ENCODE measurements around the gene AKAP10.
A peak's percentile ranks its signal among the peaks of the same experiment; 100 is the strongest.
"Not testable (repeated sequence)": the region's sequence is repeated elsewhere in the genome, so short reads cannot be mapped to it uniquely, and the experiment has no call there.

Gene AKAP10

GRCh38 chr17:19977293-19978208 lies at the start of gene AKAP10:
Gene AKAP10, minus strand, starts transcription at chr17:19977828. Its CDS starts 149 bp downstream, at chr17:19977679.
- DNase-seq (ENCODE audit: low read depth in 2 of 2), result peak; percentile 67 to 69

- no peak for DNase-seq (ENCODE audit: low read depth in 2 of 2)
Measured at GRCh38 chr17:20026960-20027359, 49.3 kb upstream of the AKAP10 start.

- no peak for DNase-seq (ENCODE audit: low read depth in 2 of 2)
Measured at GRCh38 chr17:20022701-20023100, 45.1 kb upstream of the AKAP10 start.

- not testable (repeated sequence) for DNase-seq (ENCODE audit: low read depth in 2 of 2)
Measured at GRCh38 chr17:20016475-20016992, 38.9 kb upstream of the AKAP10 start.

GRCh38 chr17:20012017-20012536 lies 34.4 kb upstream of the AKAP10 start:
- DNase-seq (ENCODE audit: low read depth in 2 of 2), result no peak

- DNase-seq (ENCODE audit: low read depth in 2 of 2), result no peak
Measured at GRCh38 chr17:20010936-20011335, 33.3 kb upstream of the AKAP10 start.

- peak; percentile 7 to 8 for DNase-seq (ENCODE audit: low read depth in 2 of 2)
Measured at GRCh38 chr17:20010099-20010863, 32.7 kb upstream of the AKAP10 start.

- peak in 1 of 2 experiments; percentile 14 for DNase-seq (ENCODE audit: low read depth in 2 of 2)
Measured at GRCh38 chr17:20009302-20010098, 31.9 kb upstream of the AKAP10 start, which contains the start of gene SPECC1. Gene SPECC1, plus strand, starts transcription at chr17:20009359. Its CDS starts 87,293 bp downstream, at chr17:20096652.

GRCh38 chr17:20009052-20009301 lies 31.3 kb upstream of the AKAP10 start:
- DNase-seq (ENCODE audit: low read depth in 2 of 2), result peak in 1 of 2 experiments; percentile 17

- peak in 1 of 2 experiments; percentile 0 for DNase-seq (ENCODE audit: low read depth in 2 of 2)
Measured at GRCh38 chr17:20008242-20009051, 30.8 kb upstream of the AKAP10 start.

- DNase-seq (ENCODE audit: low read depth in 2 of 2), result no peak
Measured at GRCh38 chr17:19996502-19996901, 18.9 kb upstream of the AKAP10 start.

- DNase-seq (ENCODE audit: low read depth in 2 of 2), result no peak
Measured at GRCh38 chr17:19996086-19996485, 18.5 kb upstream of the AKAP10 start.

- peak; percentile 68 to 69 for DNase-seq (ENCODE audit: low read depth in 2 of 2)
Measured at GRCh38 chr17:19992803-19993713, 15.4 kb upstream of the AKAP10 start.

- DNase-seq (ENCODE audit: low read depth in 2 of 2), result no peak
Measured at GRCh38 chr17:19991252-19991885, 13.7 kb upstream of the AKAP10 start.

- no peak for DNase-seq (ENCODE audit: low read depth in 2 of 2)
Measured at GRCh38 chr17:19987897-19988296, 10.3 kb upstream of the AKAP10 start.

GRCh38 chr17:19986941-19987861 lies 9.6 kb upstream of the AKAP10 start:
- DNase-seq (ENCODE audit: low read depth in 2 of 2), result no peak

- DNase-seq (ENCODE audit: low read depth in 2 of 2), result no peak
Measured at GRCh38 chr17:19979917-19980770, 2.5 kb upstream of the AKAP10 start.

All from fibroblast of skin of left quadriceps (primary cell).